GM19463 (cell line): ENCODE results near the gene JUN.

Experiments used
- ATAC-seq: cut with Tn5 transposase; IDR thresholded peaks from one replicate; pipeline ENCODE4 v1.9.1; 2021; ENCODE audit warnings: mild to moderate bottlenecking, moderate library complexity; ENCODE audit not compliant: unreplicated experiment

JUN gene

GRCh38 chr1:58783993-58784757, at the start of gene JUN:
Gene JUN, minus strand, starts transcription at chr1:58784047. Its CDS starts 977 bp downstream, at chr1:58783070.
- peak; percentile 71 for ATAC-seq

DNA sequence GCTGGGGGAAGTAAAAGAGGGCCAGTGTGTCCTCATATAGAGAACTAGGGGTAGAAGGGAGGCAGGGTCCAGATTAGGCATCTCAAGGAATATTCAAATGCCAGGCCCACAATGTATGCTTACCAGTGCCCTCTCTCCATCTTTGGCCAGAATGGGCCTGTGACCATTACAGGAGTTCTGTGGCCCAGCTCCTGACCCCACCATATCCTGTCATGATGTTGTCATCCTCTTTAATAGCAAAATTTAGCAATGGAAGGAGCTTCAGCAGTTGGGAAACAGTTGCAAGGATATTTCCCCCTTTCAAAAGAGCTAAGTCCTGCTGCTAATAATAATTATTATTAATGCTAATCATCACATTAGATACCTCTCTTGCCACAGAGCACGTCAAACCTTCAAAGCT, 49.3 kb upstream of the JUN start:
- no peak for ATAC-seq

DNA sequence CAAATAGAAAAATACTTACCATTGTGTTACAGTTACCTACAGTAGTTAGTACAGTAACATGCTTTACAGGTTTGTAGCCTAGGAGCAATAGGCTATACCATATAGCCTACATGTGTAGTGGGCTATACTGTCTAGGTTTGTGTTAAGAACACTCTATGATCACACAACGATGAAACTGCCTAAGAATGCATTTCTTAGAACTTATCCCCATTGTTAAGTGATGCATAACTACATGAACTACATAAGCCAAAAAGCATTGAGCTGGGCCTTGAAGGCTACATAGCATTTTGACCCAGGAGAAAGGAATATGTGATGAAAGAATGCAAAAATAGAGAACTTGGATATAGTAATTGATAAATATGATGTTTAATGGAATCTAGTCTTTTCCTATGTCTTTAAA, 46.4 kb upstream of the JUN start:
- ATAC-seq, result no peak

DNA sequence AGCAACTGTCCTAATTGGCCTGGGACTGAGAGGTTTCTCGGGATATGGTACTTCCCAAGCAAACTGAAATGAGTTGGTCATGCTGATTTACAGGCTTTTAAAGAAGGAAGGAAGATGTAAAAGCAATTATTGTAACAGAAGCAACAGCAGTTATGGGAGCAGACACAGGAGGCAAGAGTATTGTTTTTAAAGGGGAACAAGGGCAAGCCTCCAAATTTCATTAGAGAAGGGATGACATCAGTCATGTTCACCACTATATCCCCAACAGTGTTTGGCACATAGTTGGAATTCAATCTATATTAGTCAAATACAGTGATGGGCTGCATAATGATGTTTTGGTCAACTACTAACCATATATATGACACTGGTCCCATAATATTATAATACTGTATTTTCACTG, 46.0 kb upstream of the JUN start:
- no peak for ATAC-seq

- no peak for ATAC-seq
These were observed 43.5 kb upstream of the JUN start for GRCh38 chr1:58827298-58827697.

GRCh38 chr1:58824753-58825389, 41.0 kb upstream of the JUN start:
- no peak for ATAC-seq

- ATAC-seq, result no peak
These were observed 39.7 kb upstream of the JUN start for GRCh38 chr1:58823481-58824010.

DNA sequence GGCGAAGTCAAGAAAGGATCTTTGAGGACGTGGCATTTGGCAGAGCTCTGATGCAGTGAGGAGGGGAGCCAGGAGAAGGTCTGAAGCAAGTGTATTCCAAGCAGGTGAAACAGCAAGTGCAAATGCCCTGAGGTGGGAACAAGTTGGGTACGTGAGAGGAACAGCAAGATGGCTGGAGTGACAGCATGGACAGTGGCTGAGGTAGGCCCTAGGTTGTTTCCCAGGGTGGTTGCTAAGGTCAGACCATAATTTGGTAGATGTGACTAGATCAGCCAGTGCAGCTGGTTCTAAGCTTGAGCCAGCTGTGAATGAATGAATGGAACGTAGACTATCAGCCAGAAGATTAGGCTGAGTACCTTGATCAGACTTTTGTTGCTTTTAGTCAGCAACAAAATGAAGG, 37.5 kb upstream of the JUN start:
- ATAC-seq, result no peak

DNA sequence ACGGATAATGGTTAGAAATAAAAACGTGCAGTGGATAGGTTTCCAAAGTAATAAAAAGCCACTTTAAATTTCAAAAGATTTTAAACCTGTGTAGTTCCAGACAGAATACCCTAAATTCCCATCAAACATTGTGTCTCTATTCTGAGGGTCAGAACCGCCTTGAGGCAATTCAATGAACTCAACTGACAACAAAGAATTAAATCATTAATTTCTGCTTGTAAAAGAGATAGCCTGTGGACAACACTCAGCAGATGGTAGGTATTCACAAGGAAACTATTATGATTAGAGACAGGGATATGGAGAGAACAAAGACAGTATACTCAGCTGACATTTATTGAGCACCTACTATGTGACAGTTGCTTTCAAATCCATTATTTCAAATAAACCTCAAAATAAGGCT, 35.1 kb upstream of the JUN start:
- ATAC-seq, result no peak

- no peak for ATAC-seq
These were observed 34.2 kb upstream of the JUN start for GRCh38 chr1:58818075-58818474.

- ATAC-seq, result no peak
These were observed 32.9 kb upstream of the JUN start for GRCh38 chr1:58816747-58817221.

- peak; percentile 86 for ATAC-seq
These were observed 32.4 kb upstream of the JUN start for GRCh38 chr1:58816072-58816746.

DNA sequence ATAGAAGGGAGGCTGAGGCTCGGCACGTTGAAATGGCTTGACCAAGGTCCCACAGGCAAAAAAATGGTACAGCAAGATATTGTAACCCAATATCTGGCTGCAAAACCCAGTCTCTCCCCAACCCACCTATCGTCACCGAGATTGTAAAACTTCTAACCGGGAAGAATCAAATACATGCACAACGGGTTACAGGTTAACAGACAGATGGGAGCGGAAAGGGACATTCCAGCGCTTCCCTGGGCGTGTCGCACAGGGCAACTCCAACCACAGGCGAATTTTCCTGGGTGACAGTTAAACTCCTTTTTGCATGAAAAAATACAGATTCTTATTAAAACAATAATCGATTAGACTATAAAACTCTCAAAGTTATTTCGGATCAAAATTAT, 31.8 kb upstream of the JUN start:
- peak; percentile 17 for ATAC-seq

- ATAC-seq, result peak; percentile 54
These were observed 31.3 kb upstream of the JUN start for GRCh38 chr1:58815069-58815685.

GRCh38 chr1:58814251-58815068, 30.6 kb upstream of the JUN start:
- ATAC-seq, result no peak

DNA sequence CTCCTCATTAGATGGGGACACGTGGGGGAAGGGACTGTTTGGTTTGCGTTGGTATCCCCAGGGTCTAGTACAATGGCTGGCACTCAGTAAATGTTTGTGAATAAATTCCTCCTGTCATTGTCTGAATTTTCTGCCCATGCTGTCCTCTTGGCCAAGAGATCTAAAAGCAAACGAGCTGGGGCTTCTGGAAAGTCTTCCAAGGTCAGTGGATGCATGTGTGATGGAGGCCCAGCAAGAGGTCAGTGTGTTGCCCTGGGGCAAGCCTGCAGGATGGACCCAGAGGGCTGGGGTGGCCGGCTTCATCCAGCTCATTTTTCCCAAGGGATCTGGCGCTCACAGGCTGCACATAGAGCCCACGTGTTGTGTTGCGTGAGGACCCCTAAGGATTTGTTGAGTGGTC, 30.0 kb upstream of the JUN start:
- ATAC-seq, result no peak

DNA sequence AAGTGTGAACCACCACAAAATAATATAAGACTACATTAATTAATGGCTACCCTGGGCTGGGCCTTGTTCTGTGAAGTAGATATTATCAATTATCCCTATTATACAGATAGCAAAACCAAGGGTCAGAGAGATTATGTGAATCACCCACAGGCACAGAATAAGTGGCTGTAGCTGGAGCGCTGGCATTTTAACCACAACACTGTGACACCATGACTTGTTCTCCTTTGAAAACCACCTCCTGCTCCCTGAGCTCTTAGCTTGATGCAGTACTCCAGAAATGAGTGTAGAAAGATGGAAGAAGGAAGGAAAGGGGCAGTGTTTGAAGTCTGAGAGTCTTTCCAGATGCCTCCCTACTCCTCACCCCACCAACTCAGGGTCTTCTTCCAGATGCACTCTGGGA, 29.5 kb upstream of the JUN start:
- ATAC-seq, result no peak

DNA sequence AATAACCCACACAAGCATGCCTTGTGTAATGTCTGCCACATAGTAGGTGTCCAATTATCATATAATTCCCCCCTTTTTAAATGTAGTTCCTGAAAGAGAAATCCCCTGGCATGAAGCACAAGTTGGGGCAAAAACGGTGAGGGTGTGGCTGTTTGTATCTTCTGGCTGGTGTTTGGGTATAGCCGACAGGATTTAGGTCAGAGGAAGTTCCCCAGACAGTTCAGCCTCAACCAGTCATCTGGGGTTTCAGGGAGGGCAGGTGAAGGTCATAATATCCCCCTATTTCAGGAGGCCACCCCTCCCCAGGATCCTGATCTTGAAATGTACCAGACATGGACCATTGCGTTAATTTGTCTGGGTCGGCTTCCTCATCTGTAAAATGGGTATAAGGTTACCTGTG, 29.1 kb upstream of the JUN start:
- ATAC-seq, result no peak

- ATAC-seq, result no peak
These were observed 28.6 kb upstream of the JUN start for GRCh38 chr1:58812468-58812867.

GRCh38 chr1:58811303-58811702, 27.5 kb upstream of the JUN start:
- no peak for ATAC-seq
